Adrenal gland (tissue), 5 donors: Measurements from ENCODE around the gene PCYOX1L.

Source experiments
- CTCF ChIP-seq, 6 experiments: fragments of 450-650 bp in 4 of 6; fragments of 200-600 bp in 2 of 6; sonication (generic) in 1 of 6; IDR thresholded peaks; 1 replicate in 5 of 6; 2 replicates in 1 of 6; pipeline versions ENCODE4 v1.5.1 to v1.8.0; 2016 to 2021; ENCODE audit warnings: antibody characterized with exemption in 6 of 6, mild to moderate bottlenecking in 2 of 6, moderate library complexity in 1 of 6
- POLR2A ChIP-seq, 2 donors: fragments of 450-650 bp; IDR thresholded peaks; one replicate each; pipeline ENCODE4 v1.6.1; 2017; ENCODE audit warnings: antibody characterized with exemption in 2 of 2, mild to moderate bottlenecking in 2 of 2, moderate library complexity in 1 of 2
- donor health status: DM: no; HTN: no; CAD: no.

- TF ChIP-seq CTCF (IDR thresholded peaks at IDR 0.05) (no peak), POLR2A (IDR thresholded peaks at IDR 0.05) (no peak)
Observed at GRCh38 chr5:149363358-149363757, 5.5 kb downstream of the PCYOX1L start.
